IPS-NIHi11 (cell line): ENCODE data around the gene STK16.
"Not testable (repeated sequence)": the region's sequence is repeated elsewhere in the genome, so short reads cannot be mapped to it uniquely, and the experiment has no call there.

ENCODE experiments used
- DNase-seq: peaks from one replicate; pipeline ENCODE4 v3.0.0; 2012; ENCODE audit warnings: mixed read lengths, low spot score

STK16 gene

DNA sequence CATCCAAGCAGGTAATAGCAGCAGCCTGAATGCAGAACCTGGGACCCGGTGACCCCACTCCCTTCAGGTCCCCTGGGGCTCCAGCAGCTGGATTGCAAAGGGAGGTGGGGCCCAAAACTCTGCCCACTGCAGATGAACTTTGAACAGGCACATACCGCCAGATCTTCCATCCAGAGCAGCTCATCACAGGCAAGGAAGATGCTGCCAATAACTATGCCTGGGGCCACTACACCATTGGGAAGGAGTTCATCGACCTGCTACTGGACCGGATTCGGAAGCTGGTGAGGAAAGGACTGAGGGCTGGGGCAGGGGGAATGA is 24.7 kb downstream of the STK16 start:
- DNase-seq = no peak

DNA sequence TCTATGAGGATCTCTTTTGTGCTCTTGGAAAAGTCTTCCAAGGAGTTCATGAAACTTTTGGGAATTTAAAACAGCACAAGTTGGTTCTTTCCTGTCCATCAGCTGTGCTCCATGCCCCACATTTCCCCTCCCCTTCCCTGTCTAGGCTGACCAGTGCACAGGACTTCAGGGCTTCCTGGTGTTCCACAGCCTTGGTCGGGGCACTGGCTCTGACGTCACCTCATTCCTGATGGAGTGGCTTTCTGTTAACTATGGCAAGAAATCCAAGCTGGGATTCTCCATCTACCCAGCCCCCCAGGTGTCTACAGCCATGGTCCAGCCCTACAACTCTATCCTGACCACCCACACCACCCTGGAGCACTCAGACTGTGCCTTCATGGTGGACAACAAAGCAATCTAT is 25.7 kb downstream of the STK16 start:
- no peak for DNase-seq

DNA sequence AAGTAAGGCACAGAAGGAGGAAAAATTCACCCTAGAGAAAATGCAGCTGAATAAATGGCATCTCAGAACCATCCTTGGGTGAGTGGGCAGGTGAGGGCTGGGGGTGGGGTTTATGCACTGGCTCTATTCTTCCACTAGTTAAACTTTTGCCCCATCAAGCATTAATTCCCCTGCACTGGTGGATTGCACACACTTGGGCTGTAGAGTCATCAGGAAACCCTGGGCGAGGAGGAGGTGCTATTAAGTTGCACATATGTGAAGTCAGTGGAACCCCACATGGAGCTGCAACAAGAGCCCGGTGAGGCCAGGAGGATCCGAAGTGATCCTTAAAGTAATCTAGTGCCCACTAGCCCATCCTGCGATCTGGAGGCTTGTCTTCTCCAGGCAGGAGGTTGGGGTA is 27.1 kb downstream of the STK16 start:
- DNase-seq = no peak

DNA sequence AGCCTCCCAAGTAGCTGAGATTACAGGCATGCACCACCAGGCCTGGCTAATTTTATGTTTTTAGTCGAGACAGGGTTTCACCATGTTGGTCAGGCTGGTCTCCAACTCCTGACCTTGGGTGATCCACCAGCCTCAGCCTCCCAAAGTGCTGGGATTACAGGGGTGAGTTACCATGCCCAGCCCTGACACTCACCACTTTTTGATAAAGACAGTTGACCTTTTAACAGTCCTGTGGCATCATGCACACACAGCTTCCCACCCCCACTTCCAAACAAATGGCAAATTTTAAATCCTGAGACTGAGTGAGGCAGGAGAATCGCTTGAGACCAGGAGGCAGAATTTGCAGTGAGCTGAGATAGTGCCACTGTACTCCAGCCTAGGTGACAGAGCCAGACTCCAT is 27.7 kb downstream of the STK16 start:
- DNase-seq = no peak

DNA sequence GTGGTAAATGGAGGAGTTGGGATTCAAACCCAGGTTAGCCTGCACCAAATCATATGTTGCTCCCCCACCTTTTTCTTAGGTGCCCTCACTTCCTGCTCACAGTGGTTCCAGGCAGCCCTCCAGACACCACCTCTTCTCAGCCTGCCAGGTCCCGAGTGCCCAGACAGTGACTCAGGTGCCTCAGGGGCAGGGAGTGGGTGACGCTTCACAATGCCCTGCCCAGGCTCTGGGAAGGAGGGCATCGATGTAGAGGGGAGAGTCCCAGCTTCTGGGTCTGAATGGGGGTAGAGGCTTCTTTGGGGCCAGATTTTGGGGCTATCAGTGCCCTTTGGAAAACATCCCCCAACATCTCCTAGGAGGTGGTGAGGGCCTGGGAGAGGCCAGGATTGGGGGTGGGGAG is 28.7 kb downstream of the STK16 start:
- no peak for DNase-seq

DNA sequence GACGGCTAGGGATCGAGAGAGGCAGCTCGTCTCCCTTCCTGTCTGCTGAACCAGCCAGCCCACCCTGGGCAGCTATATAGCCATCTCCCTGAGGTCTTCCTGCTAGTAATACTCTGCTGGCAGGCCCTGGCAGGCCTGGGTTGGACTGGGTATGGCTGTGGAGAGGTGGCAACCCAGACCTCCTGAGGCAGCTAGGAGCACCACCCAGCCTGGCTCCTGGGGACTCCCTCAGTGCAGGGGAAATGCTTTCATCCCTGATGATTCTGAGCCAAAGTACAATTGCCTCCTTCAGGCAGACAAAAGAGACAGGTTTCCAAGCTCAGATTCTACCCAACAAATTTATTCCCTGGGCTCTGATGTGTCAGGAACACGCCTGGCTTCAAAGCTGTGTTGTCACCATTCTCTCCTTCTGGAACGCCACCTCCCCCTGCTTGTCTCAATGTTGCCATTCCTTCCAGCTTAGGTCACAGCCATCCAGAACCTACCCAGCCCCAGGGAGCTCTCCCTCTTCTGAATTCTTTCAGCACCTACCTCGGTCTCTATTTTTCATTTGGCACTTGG is 29.2 kb downstream of the STK16 start:
- peak; percentile 73 for DNase-seq

DNA sequence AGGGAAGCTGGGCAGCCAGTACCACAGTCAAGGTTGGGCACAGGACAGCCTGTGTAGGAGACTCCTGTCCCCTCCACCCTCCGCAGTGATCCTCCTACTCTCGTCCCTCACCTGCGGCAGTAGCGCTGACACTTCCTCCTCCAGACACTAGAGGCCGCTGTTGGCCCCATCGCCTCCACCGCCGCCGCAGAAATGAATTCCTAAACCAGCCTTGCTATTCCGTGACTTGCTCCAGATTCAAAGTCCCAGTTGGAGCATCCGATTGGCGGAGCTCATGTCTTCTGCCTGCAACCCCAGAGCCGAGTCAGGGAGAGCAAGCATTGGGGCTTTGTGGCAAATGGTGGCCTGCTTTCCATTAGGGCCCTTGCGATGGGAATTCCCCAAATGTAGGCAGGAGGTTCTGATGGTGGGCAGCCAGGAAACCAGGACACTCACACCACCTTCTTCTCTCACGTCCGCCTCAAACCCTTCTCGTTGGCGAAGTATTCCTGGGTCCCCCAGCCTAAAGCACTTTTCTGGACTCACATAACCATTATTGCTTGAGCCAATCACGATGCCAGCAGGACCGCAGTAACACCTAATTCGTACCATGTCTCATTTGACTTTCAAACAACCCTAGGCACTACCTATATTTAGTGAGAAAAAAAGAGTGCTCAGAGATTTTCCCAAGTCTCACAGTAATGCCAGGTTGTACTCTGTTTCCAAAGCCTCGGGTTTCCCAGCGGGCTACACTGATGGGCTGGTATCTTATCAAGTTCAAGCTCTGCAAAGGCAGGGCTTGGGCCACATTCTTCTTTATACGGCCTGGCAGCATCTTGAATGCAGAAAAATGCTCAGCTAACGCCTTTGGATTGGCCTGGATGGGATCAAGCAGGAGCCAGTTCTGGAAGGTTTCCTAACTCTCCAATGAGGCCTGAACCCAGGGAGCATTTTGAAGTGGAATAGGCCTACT is 32.7 kb downstream of the STK16 start:
- peak; percentile 83 for DNase-seq

DNA sequence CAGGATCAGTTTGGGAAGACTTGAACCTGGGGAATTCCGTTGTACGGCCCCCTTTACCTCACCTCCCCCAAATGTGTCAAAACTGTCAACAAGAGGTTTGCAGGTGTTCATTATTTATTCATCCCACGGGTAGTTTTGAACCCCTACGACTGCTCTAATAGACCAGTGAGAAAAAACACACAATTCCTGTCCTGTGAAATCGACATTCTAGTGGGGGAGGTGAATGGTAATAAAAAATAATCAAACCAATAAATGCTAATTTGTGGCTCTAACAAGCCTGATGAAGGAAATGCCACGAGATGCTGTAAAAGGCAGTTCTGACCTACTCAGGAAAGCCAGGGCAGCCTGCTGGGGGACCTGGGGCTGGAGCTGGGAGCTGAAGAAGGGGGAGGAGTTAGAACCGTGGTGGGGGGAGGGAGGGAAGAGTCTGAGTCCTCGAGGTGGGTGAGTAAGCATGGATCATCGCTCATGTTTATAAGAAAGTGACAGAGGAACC is 33.4 kb downstream of the STK16 start:
- no peak for DNase-seq

DNA sequence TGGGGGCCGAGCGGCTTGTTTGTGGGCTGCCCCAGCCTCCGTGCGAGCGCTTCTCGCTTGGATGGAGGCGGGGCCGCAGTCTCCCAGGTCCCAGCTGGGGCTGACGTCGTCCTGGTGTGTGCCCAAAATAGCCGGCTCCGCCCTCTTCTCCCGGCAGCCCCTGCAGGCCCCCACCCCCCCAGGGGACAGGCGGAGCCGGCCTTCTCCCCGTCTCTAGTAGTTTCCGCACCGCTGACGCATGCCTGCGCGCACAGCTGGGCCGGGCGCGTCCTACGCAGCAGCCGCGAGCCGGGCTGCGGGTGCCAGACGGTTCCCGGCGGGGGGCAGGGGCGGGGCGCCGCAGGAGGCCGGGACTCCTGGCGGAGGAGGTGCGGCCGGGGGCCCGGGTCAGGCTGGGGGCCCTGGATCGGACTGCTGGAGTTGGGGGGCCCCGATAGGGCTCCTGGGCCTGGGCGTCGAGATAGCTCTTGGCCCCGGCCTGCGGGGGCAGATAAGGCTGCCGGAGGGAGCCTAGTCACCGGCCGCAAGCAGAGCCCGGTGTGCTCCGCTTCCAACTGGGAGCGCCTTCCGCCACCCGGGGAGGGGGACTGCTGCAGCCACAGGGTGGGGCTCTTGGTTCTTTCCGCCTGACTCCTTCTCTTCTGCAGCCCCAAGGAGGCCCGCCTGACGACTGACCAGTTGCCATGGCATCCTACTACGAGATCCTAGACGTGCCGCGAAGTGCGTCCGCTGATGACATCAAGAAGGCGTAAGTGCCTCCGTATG is 34.1 kb downstream of the STK16 start, which contains the start of gene DNAJB2:
DNAJB2 (plus strand) TSS at position 216 of the 765 bp plus-strand sequence; CDS start at position 684, 468 bp downstream.
- DNase-seq = peak; percentile 99

DNA sequence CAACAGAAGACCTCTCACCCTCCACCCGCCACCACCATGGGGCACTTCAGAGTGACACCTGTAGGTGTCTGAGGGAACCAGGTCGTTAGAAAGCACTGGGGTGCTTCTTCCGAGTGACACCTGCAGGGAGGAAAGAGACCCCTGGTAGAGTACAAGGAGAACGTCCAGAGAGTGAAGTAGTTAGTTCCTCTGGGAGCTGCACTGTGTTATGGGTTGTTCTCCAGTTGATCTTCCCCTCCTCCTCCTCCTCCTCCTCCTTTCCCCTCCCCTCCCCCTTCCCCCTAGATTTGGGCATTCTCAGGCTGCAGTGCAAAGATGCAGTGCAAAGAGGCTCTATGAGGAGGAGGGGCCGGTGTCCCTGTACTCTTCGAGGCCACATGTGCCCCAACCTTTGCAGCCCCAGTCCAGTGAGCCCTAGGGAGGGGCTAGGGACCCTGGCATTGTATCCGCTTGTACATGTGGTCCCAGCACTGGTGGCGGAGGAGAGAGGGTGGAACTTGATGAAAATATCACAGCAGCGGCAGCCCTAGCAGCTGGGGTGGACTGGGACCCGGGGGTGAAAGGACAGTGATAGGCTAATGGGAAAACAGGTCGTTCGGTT is 34.7 kb downstream of the STK16 start:
- no peak for DNase-seq

DNA sequence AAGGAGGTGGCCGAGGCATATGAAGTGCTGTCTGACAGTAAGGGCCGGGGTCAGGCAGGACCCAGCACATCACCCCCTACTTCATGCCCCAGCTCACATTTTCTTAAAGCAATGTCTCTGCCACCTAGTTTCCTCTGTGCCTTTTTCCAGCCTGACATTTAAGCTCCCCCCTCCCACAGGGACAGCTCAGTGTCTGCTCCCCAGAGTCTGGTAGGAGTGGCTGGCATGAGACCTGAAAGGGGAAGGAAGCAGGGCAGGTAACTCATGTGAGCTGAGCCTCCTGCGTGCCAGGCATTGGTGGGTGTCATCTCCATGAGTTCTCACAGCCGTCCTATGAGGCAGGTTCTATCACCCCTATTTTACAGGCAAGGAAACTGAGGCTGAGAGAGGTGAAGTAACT is 35.4 kb downstream of the STK16 start:
- no peak for DNase-seq

DNA sequence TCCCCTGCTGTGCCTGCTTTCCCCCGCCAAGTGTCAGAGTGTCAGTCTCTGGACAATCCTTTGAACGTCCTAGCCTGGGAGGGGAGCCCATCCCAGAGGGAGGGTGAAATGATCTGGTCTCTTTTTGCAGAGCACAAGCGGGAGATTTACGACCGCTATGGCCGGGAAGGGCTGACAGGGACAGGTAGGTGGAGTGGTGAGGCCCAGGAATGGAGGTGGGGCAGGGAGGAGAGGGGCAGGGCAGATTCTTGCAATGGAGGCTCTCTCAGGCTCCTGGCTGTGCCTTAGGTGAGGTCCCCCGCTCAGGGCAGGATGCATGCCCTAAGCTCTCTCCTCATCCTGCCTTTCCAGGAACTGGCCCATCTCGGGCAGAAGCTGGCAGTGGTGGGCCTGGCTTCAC is 36.3 kb downstream of the STK16 start:
- no peak for DNase-seq

DNA sequence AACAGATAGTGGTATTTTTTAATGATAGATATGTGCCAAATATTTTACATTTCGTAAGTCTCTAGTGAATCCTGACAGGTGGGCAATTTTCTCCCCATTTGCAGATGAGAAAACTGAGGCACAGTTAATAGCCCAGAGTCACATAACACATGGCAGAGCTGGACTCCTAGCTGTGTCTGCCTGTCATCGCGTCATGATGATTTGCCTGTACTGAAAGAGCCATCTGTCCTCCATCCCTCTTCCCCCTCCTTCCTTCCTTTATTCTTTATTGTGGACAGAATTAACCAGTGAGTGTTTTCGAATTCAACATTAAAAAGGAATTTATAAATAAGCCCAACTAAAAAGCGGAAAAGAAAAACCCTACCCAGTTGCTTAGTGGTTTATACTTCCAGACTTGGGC is 37.1 kb downstream of the STK16 start:
- DNase-seq = no peak

DNA sequence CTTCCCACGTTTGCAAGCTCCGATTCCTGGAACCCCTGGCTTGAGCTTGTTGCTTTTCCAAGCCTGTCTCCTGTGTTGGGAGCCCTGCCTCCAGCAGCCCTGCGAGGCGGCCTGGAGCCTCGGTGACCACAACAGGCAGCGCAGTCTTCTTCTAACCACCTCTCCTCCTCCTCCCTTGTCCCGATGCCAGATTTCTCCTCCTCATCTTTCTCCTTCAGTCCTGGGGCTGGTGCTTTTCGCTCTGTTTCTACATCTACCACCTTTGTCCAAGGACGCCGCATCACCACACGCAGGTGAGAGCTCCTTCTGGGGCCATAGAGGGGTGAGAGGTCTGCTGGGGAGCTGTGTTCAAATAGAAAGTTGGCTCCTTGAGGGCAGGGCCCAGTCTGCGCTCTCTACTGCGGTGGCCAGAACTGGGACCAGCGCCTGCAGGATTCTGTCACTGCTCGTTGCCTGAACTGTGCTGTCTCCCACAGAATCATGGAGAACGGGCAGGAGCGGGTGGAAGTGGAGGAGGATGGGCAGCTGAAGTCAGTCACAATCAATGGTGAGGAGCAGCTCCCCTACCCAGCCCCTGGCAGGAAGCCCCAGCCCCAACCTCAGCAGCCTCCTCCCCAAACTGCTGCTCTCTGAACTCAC is 37.8 kb downstream of the STK16 start:
- DNase-seq = no peak

DNA sequence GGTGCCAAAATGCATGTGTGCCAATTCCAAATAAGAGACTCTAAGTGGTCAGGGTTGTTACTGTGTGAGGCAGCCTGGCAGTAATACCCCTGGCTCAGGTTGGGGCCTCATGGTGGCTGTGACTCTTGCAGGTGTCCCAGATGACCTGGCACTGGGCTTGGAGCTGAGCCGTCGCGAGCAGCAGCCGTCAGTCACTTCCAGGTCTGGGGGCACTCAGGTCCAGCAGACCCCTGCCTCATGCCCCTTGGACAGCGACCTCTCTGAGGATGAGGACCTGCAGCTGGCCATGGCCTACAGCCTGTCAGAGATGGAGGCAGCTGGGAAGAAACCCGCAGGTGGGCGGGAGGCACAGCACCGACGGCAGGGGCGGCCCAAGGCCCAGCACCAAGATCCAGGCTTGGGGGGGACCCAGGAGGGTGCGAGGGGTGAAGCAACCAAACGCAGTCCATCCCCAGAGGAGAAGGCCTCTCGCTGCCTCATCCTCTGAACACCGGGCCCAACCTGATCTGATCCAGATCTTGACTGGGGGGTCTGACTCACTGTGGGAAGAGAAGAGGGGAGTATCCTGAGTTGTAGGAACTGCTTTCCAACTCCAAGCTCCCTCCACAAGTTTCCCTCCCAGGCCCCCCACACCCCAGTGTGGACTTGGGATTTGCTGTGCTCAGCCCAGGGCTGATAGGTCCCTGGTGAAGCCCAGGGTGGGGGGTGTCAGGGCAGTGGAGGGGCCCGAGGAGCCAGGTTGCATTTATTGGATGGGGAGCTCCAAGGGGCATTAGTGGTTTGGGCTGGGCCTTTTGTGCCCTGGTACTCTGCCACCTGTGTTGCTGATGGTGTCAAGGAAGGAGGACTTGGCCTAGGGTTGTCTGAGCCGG is 39.5 kb downstream of the STK16 start:
- no peak for DNase-seq

DNA sequence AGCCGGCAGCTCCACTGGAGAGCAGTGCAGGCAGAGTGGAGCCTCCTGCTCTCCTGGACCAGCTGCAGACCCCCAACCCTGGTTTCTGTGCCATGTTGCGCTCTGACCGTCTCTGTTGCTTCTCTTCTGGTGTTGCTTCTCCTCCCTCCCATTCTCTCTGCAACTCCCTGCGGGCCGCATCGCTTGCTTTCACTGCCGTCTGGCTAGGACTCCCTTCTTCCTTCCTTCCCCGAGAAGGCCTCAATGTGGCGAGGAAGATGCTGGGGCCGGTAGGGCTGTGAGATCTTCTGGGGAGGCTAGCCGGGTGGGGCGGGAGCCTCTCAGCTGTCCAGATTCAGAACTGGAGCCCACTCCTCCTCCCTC is 40.1 kb downstream of the STK16 start:
- DNase-seq = no peak

DNA sequence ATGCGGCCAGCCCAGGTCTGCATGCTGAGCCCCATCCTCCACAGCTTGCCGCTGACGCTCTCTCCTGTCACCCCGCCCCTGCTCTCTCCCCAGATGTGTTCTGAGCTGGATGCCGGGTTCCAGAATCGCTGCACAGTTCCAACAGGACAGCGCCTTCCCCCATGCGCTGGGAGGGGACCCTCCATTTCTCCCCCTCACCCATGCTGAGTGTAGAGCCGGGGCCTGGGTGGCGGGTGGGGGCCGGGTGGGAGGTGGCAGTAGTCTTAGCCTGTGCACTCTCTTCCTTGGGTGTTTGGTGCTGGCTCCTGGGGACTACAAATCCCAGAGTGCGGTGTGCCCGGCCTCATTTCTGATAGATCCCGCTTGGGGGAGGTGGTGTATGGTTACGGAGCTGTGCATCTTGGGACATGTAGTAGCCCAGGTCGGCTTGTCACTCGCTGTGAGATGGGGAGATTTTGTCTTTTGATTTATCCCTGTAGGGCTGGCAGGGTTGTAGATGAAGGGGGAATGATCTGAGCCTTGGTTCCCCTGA is 40.7 kb downstream of the STK16 start:
- DNase-seq = peak; percentile 83

DNA sequence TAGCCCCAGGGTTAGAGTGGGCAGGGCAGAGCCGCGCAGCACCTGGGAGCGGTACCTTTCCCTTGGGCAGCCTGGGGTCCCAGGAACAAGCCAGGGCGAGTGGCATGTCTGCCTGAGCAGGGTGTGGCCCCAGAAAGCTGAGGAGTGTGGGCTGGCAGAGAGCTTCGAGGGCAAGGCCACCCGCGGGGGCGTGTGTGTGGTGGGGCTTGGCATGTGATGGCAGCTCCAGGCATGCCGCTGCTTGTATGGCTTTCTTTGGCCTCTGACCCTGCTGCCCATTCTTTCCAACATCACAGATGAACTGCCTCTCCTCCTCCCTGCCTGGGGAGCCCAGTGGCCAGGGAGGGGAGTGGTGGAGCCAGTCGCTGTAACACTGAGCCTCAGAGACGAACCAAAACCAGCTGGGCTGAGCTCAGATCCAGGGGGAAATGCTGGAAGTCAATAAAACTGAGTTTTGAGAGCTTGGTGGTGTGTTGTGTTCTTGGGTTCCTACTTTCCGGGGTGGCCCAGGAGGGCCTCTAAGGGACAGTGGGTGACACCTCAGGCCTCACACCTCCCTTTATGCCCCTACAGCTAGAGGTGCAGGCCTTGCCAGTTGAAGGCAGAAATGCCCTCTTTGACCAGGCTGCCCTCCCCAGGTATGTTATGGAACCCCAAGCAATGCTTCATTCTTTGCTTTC is 41.3 kb downstream of the STK16 start:
- no peak for DNase-seq

DNA sequence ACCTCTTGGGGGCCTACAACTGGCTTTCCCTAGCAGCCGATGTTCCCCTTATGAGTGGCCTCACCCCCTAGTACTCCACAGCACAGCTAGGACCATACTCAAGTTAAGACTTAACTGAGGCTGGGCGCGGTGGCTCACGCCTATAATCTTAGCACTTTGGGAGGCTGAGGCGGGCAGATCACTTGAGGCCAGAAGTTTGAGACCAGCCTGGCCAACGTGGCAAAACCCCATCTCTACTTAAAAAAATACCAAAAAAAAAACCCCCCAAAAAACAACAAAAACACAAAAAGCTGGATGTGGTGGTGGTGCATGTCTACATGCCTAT is 41.8 kb downstream of the STK16 start:
- not testable (repeated sequence) for DNase-seq

DNA sequence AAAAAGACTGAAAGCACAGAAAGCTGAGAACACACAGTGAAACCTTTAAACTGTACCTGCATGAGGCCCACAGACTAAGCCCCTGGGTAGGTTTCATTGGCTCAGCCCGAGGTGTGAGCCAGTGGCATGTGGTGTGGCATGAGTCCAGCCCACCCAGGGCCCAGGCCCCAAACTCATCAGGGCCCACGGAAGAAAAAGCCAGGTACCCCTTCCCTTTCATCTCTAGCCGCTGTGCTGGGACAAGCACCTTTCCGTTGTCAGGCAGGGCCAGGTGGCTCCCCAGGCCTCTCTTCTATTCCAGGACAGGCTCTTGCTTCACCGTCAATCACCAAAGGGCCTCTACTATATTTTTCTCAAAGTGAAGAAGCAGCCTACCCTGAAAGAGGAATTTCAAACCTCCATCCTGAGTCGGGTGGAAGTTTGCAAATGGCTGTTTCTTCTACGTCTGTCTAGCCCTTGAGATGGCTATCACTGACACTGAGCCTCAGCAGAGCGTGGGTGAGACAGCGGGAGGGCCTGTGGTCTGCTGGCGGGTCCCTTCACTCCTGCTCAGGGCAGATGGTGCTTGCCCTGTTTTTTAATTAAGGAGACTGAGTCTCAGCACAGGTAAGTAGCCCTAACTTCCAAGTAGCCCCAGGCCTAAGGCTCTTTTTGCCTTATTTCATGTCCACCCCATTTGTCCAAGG is 42.4 kb downstream of the STK16 start:
- DNase-seq = no peak
